PC-3 (cell line): Measurements from ENCODE around the gene SETBP1. TPM values are rescaled to one million over a fixed set of nuclear protein-coding genes. Genes with fewer than 3 reads are reported as not detected.

Experiments used
- ATAC-seq: fragments of 200-7000 bp; cut with Tn5 transposase; 2 replicates; pipeline ENCODE4 v1.9.1; 2020; ENCODE audit warnings: mild to moderate bottlenecking, moderate library complexity
- BruUV-seq: library from RNA; stranded (reverse); fragments of 400-500 nt; replicated peaks from 2 replicates; lab custom pipeline; 2021; lab: Mats Ljungman, UMichigan
- CTCF ChIA-PET: fragments of 300-600 bp; sonication (Branson Sonifier 250); formaldehyde crosslinking; loops from one replicate; lab custom pipeline; 2022; ENCODE audit warnings: antibody characterized with exemption; lab: Charles Lee
- POLR2A ChIA-PET: fragments of 300-600 bp; sonication (Branson Sonifier 250); formaldehyde crosslinking; loops from one replicate; lab custom pipeline; 2022; ENCODE audit warnings: antibody characterized with exemption; ENCODE audit not compliant: unreplicated experiment; lab: Charles Lee
- DNase-seq: peaks from one replicate; pipeline ENCODE4 v3.0.0-alpha.2; 2015
- H2AFZ ChIP-seq: fragments of 300-600 bp; sonication (generic); 2 replicates; pipeline ENCODE4 v1.6.0; 2016; ENCODE audit warnings: antibody characterized with exemption, low read length
- H3F3A ChIP-seq: fragments of 300-600 bp; sonication (generic); one replicate; pipeline ENCODE4 v1.6.0; 2017; ENCODE audit warnings: antibody characterized with exemption, low read length, control low read depth, mild to moderate bottlenecking; ENCODE audit not compliant: unreplicated experiment
- H3K27ac ChIP-seq: fragments of 300-600 bp; sonication (generic); 2 replicates; pipeline ENCODE4 v1.5.1; 2016; ENCODE audit warnings: mild to moderate bottlenecking, low read length
- H3K27me3 ChIP-seq: fragments of 300-600 bp; sonication (generic); 2 replicates; pipeline ENCODE4 v1.6.1; 2016; ENCODE audit warnings: low read length, mixed read lengths
- H3K36me3 ChIP-seq: fragments of 300-600 bp; sonication (generic); 2 replicates; pipeline ENCODE4 v1.6.1; 2016; ENCODE audit warnings: low read depth, mixed run types, low read length, mixed read lengths
- H3K4me1 ChIP-seq: fragments of 300-600 bp; sonication (generic); 2 replicates; pipeline ENCODE4 v1.5.1; 2016; ENCODE audit warnings: low read length; ENCODE audit not compliant: insufficient read depth
- H3K4me2 ChIP-seq: fragments of 300-600 bp; sonication (generic); 2 replicates; pipeline ENCODE4 v1.6.0; 2016; ENCODE audit warnings: low read length
- H3K4me3 ChIP-seq: fragments of 300-600 bp; sonication (generic); 2 replicates; pipeline ENCODE4 v1.5.1; 2016; ENCODE audit warnings: mild to moderate bottlenecking, low read length, mixed read lengths
- H3K79me2 ChIP-seq: fragments of 300-600 bp; sonication (generic); 2 replicates; pipeline ENCODE4 v1.6.1; 2017; ENCODE audit warnings: low read length, mixed read lengths
- H3K9ac ChIP-seq: fragments of 300-600 bp; sonication (generic); 2 replicates; pipeline ENCODE4 v1.6.0; 2016; ENCODE audit warnings: mild to moderate bottlenecking, low read length
- H3K9me2 ChIP-seq: fragments of 300-600 bp; sonication (generic); replicated peaks from 2 replicates; pipeline ENCODE4 v1.6.1; 2016; ENCODE audit warnings: mixed run types, low read length, mixed read lengths
- H3K9me3 ChIP-seq: fragments of 300-600 bp; sonication (generic); 2 replicates; pipeline ENCODE4 v1.6.1; 2016; ENCODE audit warnings: low read length, mixed read lengths
- H4K20me1 ChIP-seq: fragments of 300-600 bp; sonication (generic); 2 replicates; pipeline ENCODE4 v1.6.1; 2016; ENCODE audit warnings: low read length, mixed read lengths
- CTCF ChIP-seq: fragments of 300-600 bp; sonication (generic); conservative IDR thresholded peaks from 2 replicates; pipeline ENCODE4 v1.5.1; 2017; ENCODE audit warnings: antibody characterized with exemption, low read depth, mild to moderate bottlenecking, low read length
- EZH2 ChIP-seq: fragments of 300-600 bp; sonication (generic); IDR thresholded peaks from one replicate; pipeline ENCODE4 v1.6.1; 2017; ENCODE audit warnings: antibody characterized with exemption, mild to moderate bottlenecking, low read length; ENCODE audit not compliant: unreplicated experiment
- EZH2phosphoT487 ChIP-seq: fragments of 300-600 bp; sonication (generic); IDR thresholded peaks from 2 replicates; pipeline ENCODE4 v1.6.1; 2018; ENCODE audit warnings: mild to moderate bottlenecking, antibody characterized with exemption, low read length, borderline replicate concordance
- intact Hi-C: fragments of 100-400 bp; cut with micrococcal nuclease; formaldehyde crosslinking; loops from 2 replicates; pipeline ENCODE4 v1.9.0; 2023
- total RNA-seq: library from RNA; depleted of rRNA; stranded (reverse); fragments of >200 nt; gene quantifications from 2 replicates; pipeline ENCODE4 v1.2.3, GENCODE V29; 2014

SETBP1 gene
- total RNA-seq, 1 experiment from 2014 or later: 2.3 TPM

- Histone ChIP-seq H3K4me1 (no peaks in the 10 kb centered on the region), H3K9me3 (no peaks in the 10 kb centered on the region), H3K79me2 (no peaks in the 10 kb centered on the region), H3K9me2 (no peaks in the 10 kb centered on the region), H4K20me1 (no peaks in the 10 kb centered on the region), H3K4me3 (no peak overlapping the region), H3F3A (no peaks in the 10 kb centered on the region), H3K9ac (no peak overlapping the region), H3K4me2 (no peak overlapping the region), H3K27me3 (no peaks in the 10 kb centered on the region), H3K36me3 (no peaks in the 10 kb centered on the region), H3K27ac (no peak overlapping the region), H2AFZ (no peak overlapping the region)
- ChIA-PET CTCF (no interaction called here), POLR2A (no interaction called here)
- TF ChIP-seq EZH2phosphoT487: no peak
- TF ChIP-seq EZH2: no peak
- TF ChIP-seq CTCF: no peak
- intact Hi-C loops: no loop called here
- ATAC-seq: peak; percentile 24; the same call in 1 of the 2 replicates
- DNase-seq: peak; percentile 48
- BruUV-seq: no TSS peak
Observed at GRCh38 chr18:44943311-44943881, 262.7 kb downstream of the SETBP1 start.

- no peak overlapping the region for H3K4me2 ChIP-seq
- no peak overlapping the region for H3K27ac ChIP-seq
- no peak overlapping the region for H3K4me3 ChIP-seq
- H3K9me3 ChIP-seq: no peaks in the 10 kb centered on the region
- no peaks in the 10 kb centered on the region for H3K4me1 ChIP-seq
- no peaks in the 10 kb centered on the region for H4K20me1 ChIP-seq
- H3F3A ChIP-seq: no peaks in the 10 kb centered on the region
- POLR2A ChIA-PET: no interaction called here
- intact Hi-C loops: no loop called here
- no peaks in the 10 kb centered on the region for H3K36me3 ChIP-seq
- no peak for ATAC-seq
- H3K9ac ChIP-seq: no peak overlapping the region
- no peak for DNase-seq
- H2AFZ ChIP-seq: no peak overlapping the region
- BruUV-seq: no TSS peak
- CTCF ChIA-PET: no interaction called here
- no peaks in the 10 kb centered on the region for H3K79me2 ChIP-seq
- TF ChIP-seq CTCF (no peak), EZH2phosphoT487 (no peak), EZH2 (no peak)
- no peaks in the 10 kb centered on the region for H3K27me3 ChIP-seq
- H3K9me2 ChIP-seq: no peaks in the 10 kb centered on the region
Observed at GRCh38 chr18:44944461-44944860, 263.8 kb downstream of the SETBP1 start.

GRCh38 chr18:44945888-44946401 lies 265.3 kb downstream of the SETBP1 start:
- Histone ChIP-seq H3K79me2 (no peaks in the 10 kb centered on the region), H3K4me3 (no peak overlapping the region), H4K20me1 (no peaks in the 10 kb centered on the region), H3F3A (no peaks in the 10 kb centered on the region), H3K4me2 (no peak overlapping the region), H3K9me2 (no peaks in the 10 kb centered on the region), H2AFZ (no peak overlapping the region), H3K36me3 (no peaks in the 10 kb centered on the region), H3K27me3 (no peaks in the 10 kb centered on the region), H3K27ac (no peak overlapping the region), H3K9me3 (no peaks in the 10 kb centered on the region), H3K9ac (no peak overlapping the region), H3K4me1 (no peaks in the 10 kb centered on the region)
- ChIA-PET CTCF (no interaction called here), POLR2A (no interaction called here)
- no TSS peak for BruUV-seq
- ATAC-seq (no peak), DNase-seq (no peak)
- intact Hi-C loops: no loop called here
- TF ChIP-seq CTCF (no peak), EZH2 (no peak), EZH2phosphoT487 (no peak)
